Chondrocyte (in vitro differentiated cells): Measurements from ENCODE around the gene EWSR1. TPM values are rescaled to one million over a fixed set of nuclear protein-coding genes. Genes with fewer than 3 reads are reported as not detected.
"Not testable (repeated sequence)": the region's sequence is repeated elsewhere in the genome, so short reads cannot be mapped to it uniquely, and the experiment has no call there.

Source experiments
- DNase-seq: peaks from one replicate; pipeline ENCODE4 v3.0.0; 2021; ENCODE audit warnings: mixed read lengths, low spot score
- H3K27ac Mint-ChIP-seq: one replicate; pipeline ENCODE4 v1.8.0; 2021; ENCODE audit warnings: mild to moderate bottlenecking, moderate library complexity, mixed read lengths; ENCODE audit not compliant: unreplicated experiment
- H3K27me3 Mint-ChIP-seq: 2 replicates; pipeline ENCODE4 v1.8.0; 2021; ENCODE audit warnings: low read depth, mixed read lengths
- H3K36me3 Mint-ChIP-seq: 2 replicates; pipeline ENCODE4 v1.8.0; 2021; ENCODE audit warnings: low read depth, mixed read lengths
- H3K4me1 Mint-ChIP-seq: 2 replicates; pipeline ENCODE4 v1.8.0; 2021; ENCODE audit warnings: low read depth, mild to moderate bottlenecking, mixed read lengths
- H3K4me3 Mint-ChIP-seq: one replicate; pipeline ENCODE4 v1.8.0; 2021; ENCODE audit warnings: mild to moderate bottlenecking, moderate library complexity, mixed read lengths; ENCODE audit not compliant: unreplicated experiment
- H3K9me3 Mint-ChIP-seq: 2 replicates; pipeline ENCODE4 v1.8.0; 2021; ENCODE audit warnings: low read depth, mixed read lengths
- CTCF ChIP-seq: fragments of 200-600 bp; sonication (generic); IDR thresholded peaks from 2 replicates; pipeline ENCODE4 v1.5.0; 2021; ENCODE audit warnings: antibody characterized with exemption, mild to moderate bottlenecking, moderate library complexity
- long read RNA-seq: library from polyadenylated mRNA; stranded (forward); transcript quantifications from one replicate; pipeline ENCODE4 v2.0.0, GENCODE V29; 2021
- total RNA-seq: library from RNA; stranded (reverse); gene quantifications from 3 replicates; pipeline ENCODE4 v1.2.1, GENCODE V29; 2021

EWSR1 gene
- total RNA-seq: 139 to 205 TPM (median 144 TPM) in 3 replicates
- long read RNA-seq, transcript EWSR1-206 (17 exons, 2,654 nt): minor isoform, 49 of 176 reads
- long read RNA-seq, transcript EWSR1-215 (8 exons, 2,630 nt): minor isoform, 10 of 176 reads
- long read RNA-seq, transcript EWSR1-207 (17 exons, 2,207 nt): major isoform, 72 of 176 reads
- long read RNA-seq, partial matches to known transcripts: 20 of 176 reads
- long read RNA-seq, other reads (novel, unspliced or antisense): 24 of 176 reads

GRCh38 chr22:29267858-29268510 lies at the start of gene EWSR1, which contains the start of gene RHBDD3:
Gene EWSR1, plus strand, starts transcription at chr22:29268268. Its CDS starts 69 bp downstream, at chr22:29268337.
Gene RHBDD3, minus strand, starts transcription at chr22:29267981. Its CDS starts 2,355 bp downstream, at chr22:29265626.
- H3K27ac Mint-ChIP-seq: peak within 1 kb of the TSS; percentile 100
- no peak for TF ChIP-seq CTCF
- H3K36me3 Mint-ChIP-seq: peaks cover 13% of the 10 kb centered on the region
- peaks cover 54% of the 10 kb centered on the region for H3K4me1 Mint-ChIP-seq
- H3K4me3 Mint-ChIP-seq: peak within 1 kb of the TSS; percentile 88
- peak; percentile 97 for DNase-seq
- H3K9me3 Mint-ChIP-seq: no peaks in the 10 kb centered on the region
- H3K27me3 Mint-ChIP-seq: no peaks in the 10 kb centered on the region

- no peak overlapping the region for H3K4me3 Mint-ChIP-seq
- no peaks in the 10 kb centered on the region for H3K9me3 Mint-ChIP-seq
- TF ChIP-seq CTCF: no peak
- H3K36me3 Mint-ChIP-seq: no peaks in the 10 kb centered on the region
- DNase-seq: peak; percentile 54
- peaks cover 12% of the 10 kb centered on the region for H3K27me3 Mint-ChIP-seq
- H3K27ac Mint-ChIP-seq: no peak overlapping the region
- H3K4me1 Mint-ChIP-seq: no peaks in the 10 kb centered on the region
Observed at GRCh38 chr22:29218758-29219408, 49.2 kb upstream of the EWSR1 start.

GRCh38 chr22:29219409-29219782 lies 48.7 kb upstream of the EWSR1 start:
- not testable (repeated sequence) for H3K27ac Mint-ChIP-seq, H3K4me1 Mint-ChIP-seq, H3K27me3 Mint-ChIP-seq, H3K36me3 Mint-ChIP-seq, DNase-seq, H3K4me3 Mint-ChIP-seq, H3K9me3 Mint-ChIP-seq

- Mint-ChIP-seq H3K27ac (no peak overlapping the region), H3K4me3 (no peak overlapping the region), H3K4me1 (no peaks in the 10 kb centered on the region), H3K27me3 (peaks cover 6% of the 10 kb centered on the region), H3K9me3 (no peaks in the 10 kb centered on the region), H3K36me3 (no peaks in the 10 kb centered on the region)
- DNase-seq: no peak
- TF ChIP-seq CTCF: no peak
Observed at GRCh38 chr22:29219881-29220670, 48.0 kb upstream of the EWSR1 start.

GRCh38 chr22:29224121-29224858 lies 43.8 kb upstream of the EWSR1 start:
- no peak for TF ChIP-seq CTCF
- Mint-ChIP-seq H3K9me3 (no peaks in the 10 kb centered on the region), H3K27ac (no peak overlapping the region), H3K4me1 (peaks cover 7% of the 10 kb centered on the region), H3K27me3 (no peaks in the 10 kb centered on the region), H3K4me3 (no peak overlapping the region), H3K36me3 (no peaks in the 10 kb centered on the region)
- DNase-seq: no peak
